Activated T-helper 1 cell treated with anti-CD3 and anti-CD28 coated beads, Interleukin-2, amount 50 U/mL, for 16 hours (primary cell): ENCODE data around the gene NRXN3.

Experiments
- DNase-seq, 2 donors: peaks; one replicate each; pipeline ENCODE4 v3.0.0-alpha.2; 2020; ENCODE audit warnings: low read depth in 1 of 2, low spot score in 1 of 2

The NRXN3 gene

DNA sequence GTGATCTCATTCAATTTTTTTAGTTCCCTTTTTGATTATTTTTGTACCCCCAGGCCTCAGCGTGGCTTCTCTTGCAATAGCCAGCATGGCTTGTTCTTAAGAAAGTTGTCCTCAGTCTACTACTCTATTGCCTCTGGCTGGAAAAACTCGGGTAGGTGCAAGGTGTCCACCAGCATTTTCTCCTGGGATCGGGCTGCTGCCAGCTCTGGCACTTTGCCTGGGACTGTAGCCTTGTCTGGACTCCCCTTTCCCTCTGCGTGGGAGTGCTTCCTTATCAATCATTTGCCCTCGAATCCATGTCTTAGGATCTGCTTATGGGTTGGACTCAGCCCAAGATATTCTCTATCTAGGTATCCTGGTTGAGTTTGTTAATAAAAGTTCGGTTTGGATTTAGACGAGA lies 1267.8 kb downstream of the NRXN3 start:
- DNase-seq: no peak

GRCh38 chr14:79438696-79439342 lies 1268.6 kb downstream of the NRXN3 start:
- no peak for DNase-seq

DNA sequence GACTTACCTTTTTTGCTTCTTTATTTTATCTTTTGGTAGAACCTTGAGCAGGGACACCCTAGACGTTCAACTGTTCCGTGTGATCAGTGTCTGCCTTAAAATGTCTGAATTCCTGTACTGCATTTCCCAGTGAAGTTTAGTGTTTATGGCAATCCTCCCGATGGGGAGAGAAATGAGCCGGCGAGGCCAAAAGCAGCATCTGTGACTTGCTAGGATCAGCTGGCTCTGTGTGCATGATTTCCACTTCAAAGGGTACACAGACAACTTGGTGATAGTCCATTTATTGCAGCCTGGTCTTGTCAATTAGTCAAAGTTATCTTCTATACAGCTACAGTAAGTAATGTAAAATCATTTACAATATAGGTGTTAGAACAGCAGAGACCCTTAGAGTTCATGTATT lies 1272.6 kb downstream of the NRXN3 start:
- no peak for DNase-seq

GRCh38 chr14:79443602-79444001 lies 1273.4 kb downstream of the NRXN3 start:
- no peak for DNase-seq

- no peak for DNase-seq
Measured at GRCh38 chr14:79448960-79449359, 1278.8 kb downstream of the NRXN3 start.

- no peak for DNase-seq
Measured at GRCh38 chr14:79451601-79452000, 1281.4 kb downstream of the NRXN3 start.

DNA sequence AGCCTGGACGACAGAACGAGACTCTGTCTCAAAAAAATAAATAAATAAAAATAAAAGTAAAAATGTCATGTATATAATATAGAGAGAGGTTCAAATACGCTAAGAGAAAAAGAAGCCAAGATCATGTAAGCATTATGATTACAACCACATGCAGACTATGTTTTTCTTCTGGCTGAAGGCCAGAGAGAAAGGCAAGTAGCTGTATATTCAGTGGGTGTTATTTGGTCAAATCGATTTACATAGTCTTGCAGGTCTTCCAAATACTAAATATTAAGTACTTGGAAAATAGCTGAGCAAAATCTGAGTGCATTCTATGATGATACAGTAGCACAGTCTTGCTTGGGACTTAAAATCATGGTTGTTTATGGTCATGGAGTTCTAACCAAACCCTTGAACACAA lies 1283.1 kb downstream of the NRXN3 start:
- no peak for DNase-seq

GRCh38 chr14:79464468-79464867 lies 1294.3 kb downstream of the NRXN3 start:
- DNase-seq: no peak

DNA sequence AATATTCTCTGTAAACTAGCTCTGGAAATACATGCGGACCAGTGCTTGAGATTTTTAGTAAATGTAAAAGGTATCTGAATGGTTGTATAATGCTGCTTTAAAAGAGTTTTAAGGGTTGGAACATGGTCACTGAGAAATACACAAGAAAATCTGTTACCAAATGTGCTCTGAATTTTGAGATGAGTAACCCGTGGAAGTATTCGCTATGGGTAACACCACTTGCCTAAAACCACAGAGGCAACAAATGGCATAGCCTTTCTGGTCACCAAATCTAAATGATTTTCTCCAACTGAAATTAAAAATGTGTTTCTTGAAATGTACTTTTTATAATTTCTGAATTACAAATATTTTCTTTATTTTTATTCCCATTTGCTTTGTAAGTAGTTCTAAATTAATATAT lies 1295.5 kb downstream of the NRXN3 start:
- DNase-seq: no peak

- no peak for DNase-seq
Measured at GRCh38 chr14:79466938-79467527, 1296.9 kb downstream of the NRXN3 start.

DNA sequence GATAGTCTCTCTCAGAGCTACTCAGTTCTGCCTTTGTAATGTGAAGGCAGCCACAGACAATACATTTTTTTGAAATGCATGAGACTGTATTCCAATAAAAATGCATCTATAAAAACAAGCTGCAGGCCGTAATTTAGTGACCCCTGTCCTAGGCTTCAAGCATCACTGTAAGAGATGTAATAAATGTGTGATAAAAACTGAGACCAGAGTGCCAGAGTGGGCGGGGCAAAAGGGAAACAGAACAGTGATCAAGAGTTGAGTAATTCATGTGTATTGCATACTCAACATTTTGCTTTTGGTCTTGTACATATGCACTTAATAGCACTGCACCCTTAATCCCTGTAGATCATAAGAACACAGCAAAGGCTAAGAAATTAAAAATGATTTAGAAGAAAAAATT lies 1297.7 kb downstream of the NRXN3 start:
- no peak for DNase-seq

DNA sequence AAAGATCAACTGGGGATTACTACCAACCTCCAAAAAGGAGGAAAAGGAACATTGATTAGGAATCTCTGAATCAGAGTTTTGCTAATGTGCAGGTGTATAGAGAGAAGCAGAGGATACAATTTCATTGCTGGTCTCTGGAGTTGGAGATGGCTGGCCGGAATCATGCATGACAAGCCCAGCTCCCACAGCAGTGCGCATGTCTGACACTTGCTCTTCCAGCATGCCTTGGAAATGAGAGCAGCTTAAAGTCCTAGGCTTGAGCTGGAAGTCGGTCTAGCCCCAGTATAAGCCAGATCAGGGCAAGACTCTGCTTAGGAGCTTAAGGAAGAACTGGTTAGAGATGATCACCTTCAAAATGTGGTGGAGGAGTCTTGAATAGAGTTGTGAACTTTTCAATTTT lies 1298.3 kb downstream of the NRXN3 start:
- no peak for DNase-seq

DNA sequence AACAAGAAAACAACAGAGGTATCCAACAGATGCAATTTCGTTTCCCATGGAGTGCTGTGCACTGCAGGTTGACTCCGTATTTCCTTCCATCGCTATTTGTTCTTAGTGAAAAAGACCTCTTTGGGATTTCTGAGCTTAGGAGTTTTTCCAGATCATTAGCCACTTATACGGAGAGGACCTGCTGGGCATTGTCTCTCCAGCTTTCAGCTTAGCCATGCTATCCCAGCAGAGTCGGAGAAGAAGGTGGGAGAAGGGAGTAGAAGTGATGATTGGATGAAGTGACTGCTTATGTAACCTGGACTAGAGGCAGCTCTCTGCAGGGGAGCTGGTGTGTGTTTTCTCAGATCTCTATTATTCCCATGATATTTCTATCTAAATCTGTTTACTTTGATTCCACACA lies 1303.5 kb downstream of the NRXN3 start:
- no peak for DNase-seq

DNA sequence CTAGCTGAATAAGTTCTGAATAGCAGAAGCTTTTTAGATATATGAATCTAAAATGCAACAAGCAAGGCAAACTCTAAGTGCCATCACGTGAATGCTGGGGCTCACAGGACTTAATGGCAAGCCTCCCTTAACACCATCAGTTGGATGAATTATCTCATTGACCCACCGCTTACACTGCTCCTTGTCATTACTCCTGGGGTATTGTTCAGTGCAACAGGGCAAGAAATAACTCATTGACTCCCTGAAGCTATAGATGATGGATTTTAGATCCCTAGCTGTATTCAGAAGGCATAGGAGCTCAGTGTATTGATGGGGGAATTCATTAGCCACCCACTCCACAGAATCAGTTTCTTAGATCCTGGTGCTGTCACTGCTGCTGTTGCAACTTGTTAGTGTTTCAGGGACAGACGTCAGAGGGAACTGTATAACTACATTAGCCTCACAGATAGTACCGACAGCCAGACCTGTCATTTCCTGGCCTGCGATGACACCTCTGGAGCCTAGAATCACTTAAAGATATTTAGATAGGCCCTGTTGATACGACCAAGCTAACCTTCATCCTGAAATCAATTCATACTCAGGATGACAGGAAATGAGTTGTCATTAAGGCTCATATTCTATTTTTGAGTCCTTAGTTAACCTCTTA lies 1305.8 kb downstream of the NRXN3 start:
- no peak for DNase-seq

DNA sequence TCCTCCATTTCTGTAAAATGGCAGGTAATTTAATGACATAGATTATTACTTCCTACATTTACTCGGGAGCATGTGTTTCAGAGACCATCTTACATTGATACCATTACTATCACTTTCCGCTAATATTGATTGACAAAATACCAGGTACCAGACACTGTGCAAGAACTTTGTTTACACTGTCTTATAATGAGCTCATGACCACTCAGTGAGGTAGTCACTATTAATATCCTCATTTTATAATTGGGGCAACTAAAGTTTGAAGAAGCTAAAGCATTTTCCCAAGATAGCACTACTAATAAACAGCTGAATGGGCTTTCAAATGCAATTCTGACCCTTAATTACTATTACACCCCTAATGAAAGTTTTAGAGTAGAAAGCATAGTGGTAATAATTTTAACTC lies 1306.4 kb downstream of the NRXN3 start:
- no peak for DNase-seq

GRCh38 chr14:79480212-79480611 lies 1310.0 kb downstream of the NRXN3 start:
- DNase-seq: no peak

- no peak for DNase-seq
Measured at GRCh38 chr14:79482825-79483224, 1312.7 kb downstream of the NRXN3 start.

DNA sequence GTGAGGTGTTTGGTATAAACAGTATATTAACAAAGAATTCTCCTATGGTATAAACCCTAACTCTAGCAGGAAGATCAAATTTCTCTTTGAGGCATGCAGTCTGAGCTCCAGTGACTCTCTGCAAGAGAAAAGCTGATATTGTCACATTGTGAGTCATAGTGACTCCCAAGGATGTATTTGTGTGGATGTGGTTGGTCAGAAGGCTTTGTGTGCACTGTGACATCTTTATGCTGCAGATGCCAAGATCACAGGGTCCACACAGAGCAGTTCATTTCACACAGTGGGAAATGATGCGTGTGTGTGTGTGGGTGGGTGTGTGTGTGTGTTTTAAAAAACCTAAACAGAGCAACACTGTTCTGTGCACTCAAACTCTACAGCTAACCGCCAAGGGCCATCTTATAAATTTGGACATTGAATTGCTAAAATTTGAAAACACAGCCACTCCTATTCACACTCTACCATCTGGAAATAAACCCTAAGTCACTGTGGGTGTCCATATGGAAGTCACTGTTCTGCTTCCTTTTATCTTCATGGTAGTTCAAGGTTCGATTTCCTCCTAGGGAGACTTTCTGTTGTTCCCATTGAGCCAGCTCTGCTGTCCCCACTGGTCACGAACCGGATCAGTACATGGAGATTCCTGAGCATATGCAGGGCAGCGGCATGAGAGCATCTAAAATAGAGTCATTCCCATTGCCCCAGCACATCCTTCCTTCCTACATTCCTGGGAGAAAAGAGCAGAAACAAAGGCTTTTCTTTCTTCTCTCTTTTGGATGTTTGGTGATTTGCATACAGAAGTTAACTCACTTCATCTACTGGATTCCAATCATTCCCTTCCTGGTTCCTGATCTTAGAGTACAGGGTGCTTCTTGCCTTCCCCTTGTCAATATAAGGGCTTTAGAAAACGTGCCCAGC lies 1313.6 kb downstream of the NRXN3 start:
- DNase-seq: no peak

GRCh38 chr14:79487632-79488031 lies 1317.5 kb downstream of the NRXN3 start:
- no peak for DNase-seq

GRCh38 chr14:79491161-79491560 lies 1321.0 kb downstream of the NRXN3 start:
- DNase-seq: no peak

GRCh38 chr14:79493081-79493645 lies 1323.0 kb downstream of the NRXN3 start:
- no peak for DNase-seq
